22Rv1 (cell line): Measurements from ENCODE around the gene DPP4.

Experiments used
- CTCF ChIP-seq: fragments of 450-650 bp; IDR thresholded peaks from 2 replicates; pipeline ENCODE4 v1.5.1; 2017; ENCODE audit warnings: mild to moderate bottlenecking
- ZFX ChIP-seq: fragments of 450-650 bp; IDR thresholded peaks from 2 replicates; pipeline ENCODE4 v1.6.1; 2017; ENCODE audit warnings: antibody characterized with exemption, borderline replicate concordance

GRCh38 chr2:161947406-161947805 lies 126.6 kb downstream of the DPP4 start:
- TF ChIP-seq CTCF (no peak), ZFX (no peak)
